Stimulated activated naive CD8-positive, alpha-beta T cell treated with anti-CD3 and anti-CD28 coated beads, Interleukin-15, amount 100 ng/mL, for 72 hours (primary cell): ENCODE results near the gene CSTF1.

Source experiments
- ATAC-seq: fragments of 150-1000 bp; cut with Tn5 transposase; 2 replicates; pipeline ENCODE4 v1.10.0; 2021; ENCODE audit warnings: mild to moderate bottlenecking, moderate library complexity
- DNase-seq, 2 donors: peaks; one replicate each; pipeline ENCODE4 v3.0.0; 2021 to 2022
- H3K27ac Mint-ChIP-seq, 2 donors: one replicate each; pipeline ENCODE4 v1.8.0; 2022; ENCODE audit warnings: mild to moderate bottlenecking in 2 of 2, mixed read lengths in 2 of 2, moderate library complexity in 2 of 2
- H3K27me3 Mint-ChIP-seq: one replicate; pipeline ENCODE4 v1.8.0; 2022; ENCODE audit warnings: mixed read lengths
- H3K4me1 Mint-ChIP-seq: one replicate; pipeline ENCODE4 v1.8.0; 2022; ENCODE audit warnings: mild to moderate bottlenecking, mixed read lengths
- H3K4me3 Mint-ChIP-seq, 2 donors: one replicate each; pipeline ENCODE4 v1.8.0; 2022; ENCODE audit warnings: mild to moderate bottlenecking in 2 of 2, mixed read lengths in 2 of 2, moderate library complexity in 1 of 2
- H3K9me3 Mint-ChIP-seq, 2 donors: one replicate each; pipeline ENCODE4 v1.8.0; 2022; ENCODE audit warnings: mixed read lengths in 2 of 2

CSTF1 gene

DNA sequence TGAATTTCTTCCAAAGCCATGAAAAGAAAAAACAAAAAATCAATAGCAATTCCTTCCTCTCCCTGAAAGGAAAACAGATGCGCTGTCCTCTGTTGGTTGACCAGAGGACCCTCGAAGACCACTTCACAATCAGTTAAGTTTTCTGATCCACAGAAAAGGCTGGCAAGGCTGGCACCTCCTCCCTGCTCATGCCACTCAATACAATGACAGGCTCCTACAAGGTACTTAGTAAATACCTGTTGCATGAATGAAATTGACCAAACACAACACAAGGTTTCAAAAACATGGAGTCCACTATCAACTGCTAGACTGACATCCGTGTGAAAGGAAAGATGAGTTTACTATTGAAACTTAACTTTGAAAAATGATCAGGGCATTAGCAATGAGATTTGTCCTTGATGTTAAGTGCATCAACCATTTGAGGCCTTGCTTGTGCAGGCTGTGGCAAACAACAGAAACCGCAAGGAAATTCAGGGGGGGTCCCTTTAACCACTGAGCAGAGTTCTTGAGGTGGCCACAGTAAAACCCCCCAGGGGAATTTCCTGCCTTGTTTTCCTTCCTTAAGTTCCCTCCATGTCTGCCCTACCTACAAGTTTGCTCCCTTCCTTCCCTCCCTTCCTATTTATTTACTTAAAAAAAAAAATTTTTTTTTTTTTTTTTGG lies 48.0 kb downstream of the CSTF1 start:
- H3K9me3 Mint-ChIP-seq = no peaks in the 10 kb centered on the region
- peak overlapping the region; percentile 89 to 98 for H3K27ac Mint-ChIP-seq
- H3K27me3 Mint-ChIP-seq = no peaks in the 10 kb centered on the region
- ATAC-seq (peak; percentile 87), DNase-seq (peak; percentile 59 to 82)
- H3K4me3 Mint-ChIP-seq = peak overlapping the region; percentile 72 to 83
- H3K4me1 Mint-ChIP-seq = peaks cover 74% of the 10 kb centered on the region

DNA sequence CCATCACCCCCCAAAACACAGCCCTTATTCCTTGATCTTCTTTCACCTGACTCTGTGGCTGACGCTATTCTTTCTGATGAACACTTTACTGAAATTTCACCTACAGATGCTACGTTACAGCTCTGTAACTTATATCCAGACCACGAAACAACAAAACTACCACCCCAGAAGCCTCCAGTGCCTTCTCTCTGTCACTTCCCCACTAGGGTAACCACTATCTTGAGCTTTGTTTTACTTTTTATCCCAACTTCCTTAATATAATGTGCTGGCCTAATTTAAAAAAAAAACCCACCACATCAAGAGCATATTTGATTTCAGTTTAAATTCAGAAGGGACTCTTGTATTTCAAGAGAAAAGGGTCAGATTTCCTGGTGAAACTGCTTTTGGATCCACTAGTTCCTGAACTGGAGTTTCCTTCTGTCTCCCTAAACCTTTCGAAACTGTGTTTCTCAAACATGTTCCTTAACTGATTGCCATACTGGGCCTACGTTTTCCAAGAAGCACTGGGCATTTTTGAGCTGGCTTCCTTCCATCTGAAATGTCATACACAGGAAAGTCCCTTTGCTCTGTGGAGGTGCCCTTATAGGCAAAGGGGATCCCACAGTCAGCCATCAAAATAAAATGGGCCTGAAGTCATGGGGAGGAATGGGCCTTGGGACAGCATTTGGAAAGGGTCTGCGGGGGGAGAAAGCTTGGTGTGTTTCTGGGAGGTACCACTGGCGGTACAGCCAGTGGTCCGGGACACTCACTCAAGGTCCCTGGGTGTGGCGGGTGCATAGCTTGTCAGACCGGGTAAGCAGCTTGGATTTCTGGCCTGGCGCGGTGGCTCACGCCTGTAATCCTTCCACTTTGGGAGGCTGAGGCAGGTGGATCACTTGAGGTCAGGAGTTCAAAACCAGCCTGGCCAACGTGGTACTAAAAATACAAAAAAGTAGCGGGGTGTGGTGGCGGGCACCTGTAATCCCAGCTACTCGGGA lies 50.2 kb downstream of the CSTF1 start:
- peak in 1 of 2 donors; percentile 26 for DNase-seq
- Mint-ChIP-seq H3K9me3 (no peaks in the 10 kb centered on the region), H3K27ac (peak overlapping the region; percentile 68 to 90), H3K4me1 (peaks cover 61% of the 10 kb centered on the region), H3K27me3 (no peaks in the 10 kb centered on the region), H3K4me3 (peak overlapping the region; percentile 44 to 56)
- ATAC-seq = peak; percentile 26

DNA sequence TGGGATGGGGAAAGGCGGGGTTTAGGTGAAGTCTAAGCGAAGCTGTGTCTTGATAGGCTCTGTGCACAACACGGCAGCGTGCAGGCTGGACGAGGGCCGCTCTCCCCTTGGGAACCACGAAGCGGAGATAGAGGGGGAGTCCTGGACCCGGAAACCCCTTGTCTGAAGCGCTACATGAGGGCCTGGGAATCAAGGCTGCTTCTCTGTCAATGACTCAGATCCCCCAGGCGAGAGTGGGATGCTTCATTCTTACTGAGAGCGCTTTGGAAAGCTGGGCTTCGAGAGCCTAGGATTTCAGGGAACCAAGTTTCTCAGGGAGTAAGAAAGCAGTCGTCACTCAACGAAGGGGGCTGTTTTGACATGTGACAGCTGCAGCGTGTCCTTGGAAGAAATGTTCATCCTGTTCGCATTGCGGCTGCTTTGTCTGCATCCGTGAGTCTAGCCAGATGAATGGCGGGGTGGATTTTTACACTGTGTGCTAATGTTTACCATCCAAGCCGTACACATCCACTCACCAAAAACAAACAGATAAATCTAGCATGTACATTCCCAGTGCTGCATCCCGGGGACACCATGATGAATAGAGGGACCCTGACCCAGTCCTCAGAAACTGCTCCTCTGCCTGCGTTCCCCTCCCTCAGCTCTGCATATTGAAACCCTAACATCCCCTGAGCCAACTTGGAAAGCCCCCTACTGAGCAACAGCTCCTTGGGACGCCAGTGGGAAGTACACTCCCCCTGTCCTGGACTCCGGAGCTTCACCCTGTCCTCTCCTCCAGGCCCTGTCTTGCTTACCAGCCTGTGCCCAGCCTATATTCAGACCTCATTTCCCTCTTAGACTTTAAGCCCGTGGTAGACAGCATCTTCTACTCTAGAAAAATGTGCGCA lies 51.5 kb downstream of the CSTF1 start:
- peaks cover 50% of the 10 kb centered on the region for H3K4me1 Mint-ChIP-seq
- H3K9me3 Mint-ChIP-seq = no peaks in the 10 kb centered on the region
- no peak for DNase-seq
- H3K27me3 Mint-ChIP-seq = no peaks in the 10 kb centered on the region
- ATAC-seq = no peak
- no peak overlapping the region for H3K4me3 Mint-ChIP-seq
- H3K27ac Mint-ChIP-seq = peak overlapping the region in 1 of 2 donors; percentile 41

DNA sequence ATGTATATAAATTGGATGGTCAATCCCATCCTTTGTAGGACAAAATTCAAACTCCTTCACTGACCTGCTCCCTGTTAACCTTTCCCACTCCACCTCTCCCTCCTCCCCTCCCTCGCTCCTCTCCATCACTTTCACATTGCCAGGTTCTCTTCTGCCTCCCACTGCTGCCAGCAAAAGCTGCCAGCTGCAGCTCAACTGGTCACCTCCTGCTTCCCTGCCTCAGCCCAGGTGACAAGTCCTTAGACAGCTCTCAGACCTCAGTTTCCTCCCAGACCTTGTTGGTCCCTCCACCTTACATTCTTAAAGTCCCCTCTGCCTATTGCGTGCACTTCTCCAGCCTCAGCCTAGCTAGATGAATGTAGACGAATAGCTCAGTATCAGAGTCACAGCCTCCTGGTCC lies 52.7 kb downstream of the CSTF1 start:
- Mint-ChIP-seq H3K27me3 (no peaks in the 10 kb centered on the region), H3K9me3 (no peaks in the 10 kb centered on the region), H3K4me3 (no peak overlapping the region), H3K4me1 (peaks cover 38% of the 10 kb centered on the region), H3K27ac (peak overlapping the region in 1 of 2 donors; percentile 4)
- no peak for DNase-seq
- ATAC-seq = no peak

DNA sequence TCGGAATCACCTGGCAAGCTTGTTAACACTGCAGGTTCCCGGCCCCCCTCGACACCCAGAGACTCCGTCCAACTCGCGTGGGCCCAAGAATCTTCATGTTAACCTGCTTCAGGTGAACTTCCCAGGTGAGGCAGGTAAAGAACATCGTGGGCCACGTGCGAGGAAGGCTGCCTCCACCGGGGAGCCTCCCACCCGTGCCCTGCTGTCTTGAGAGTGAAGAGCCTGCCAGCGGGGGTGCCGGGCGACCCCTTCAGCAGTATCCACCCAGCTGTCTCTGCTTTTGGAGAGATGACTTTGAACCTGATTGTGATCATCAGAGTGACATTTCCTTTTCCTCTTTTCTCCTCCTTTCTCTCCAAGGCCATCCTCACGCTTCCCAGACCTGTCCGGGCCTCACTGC lies 53.1 kb downstream of the CSTF1 start:
- Mint-ChIP-seq H3K9me3 (no peaks in the 10 kb centered on the region), H3K4me1 (peaks cover 34% of the 10 kb centered on the region), H3K27ac (peak overlapping the region in 1 of 2 donors; percentile 37), H3K27me3 (no peaks in the 10 kb centered on the region), H3K4me3 (no peak overlapping the region)
- no peak for ATAC-seq
- DNase-seq = no peak

DNA sequence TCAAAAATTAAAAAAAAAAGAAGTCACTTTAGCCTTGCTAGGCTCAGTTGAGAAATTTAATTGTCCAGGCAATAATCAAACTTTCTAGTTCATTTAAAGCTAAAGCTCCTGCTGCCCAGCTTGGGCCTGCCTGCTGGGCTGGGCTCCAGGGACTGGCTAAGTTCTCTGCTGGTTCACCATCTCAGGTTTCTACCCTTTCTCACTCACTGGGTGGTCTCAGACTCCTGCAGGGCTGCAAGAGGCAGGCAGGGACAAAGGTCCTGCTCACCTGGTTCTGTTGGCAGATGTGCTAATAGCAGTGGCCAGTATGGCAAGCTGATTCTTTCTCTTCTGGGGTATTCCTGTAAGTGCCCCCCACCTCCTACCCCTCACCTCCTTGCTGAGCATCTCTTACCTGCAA lies 54.8 kb downstream of the CSTF1 start:
- DNase-seq (no peak), ATAC-seq (no peak)
- Mint-ChIP-seq H3K9me3 (no peaks in the 10 kb centered on the region), H3K4me1 (peaks cover 24% of the 10 kb centered on the region), H3K27ac (peak overlapping the region in 1 of 2 donors; percentile 77), H3K27me3 (no peaks in the 10 kb centered on the region), H3K4me3 (no peak overlapping the region)

DNA sequence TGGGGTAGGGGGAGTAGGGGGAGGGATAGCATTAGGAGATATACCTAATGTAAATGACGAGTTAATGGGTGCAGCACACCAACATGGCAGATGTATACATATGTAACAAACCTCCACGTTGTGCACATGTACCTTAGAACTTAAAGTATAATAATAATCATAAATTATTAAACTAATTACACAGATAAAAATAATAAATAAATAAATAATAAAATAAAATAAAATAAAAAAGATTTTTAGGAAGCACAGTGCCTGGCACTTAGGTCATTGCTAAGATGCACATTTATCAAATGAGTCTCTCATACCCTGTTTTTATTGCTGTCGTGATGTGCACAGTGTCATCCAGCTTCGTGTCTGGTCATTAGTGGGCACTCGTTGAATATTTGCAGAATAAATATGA lies 57.0 kb downstream of the CSTF1 start:
- Mint-ChIP-seq H3K4me1 (peaks cover 19% of the 10 kb centered on the region), H3K27me3 (no peaks in the 10 kb centered on the region), H3K27ac (no peak overlapping the region), H3K9me3 (no peaks in the 10 kb centered on the region), H3K4me3 (no peak overlapping the region)
- ATAC-seq (no peak), DNase-seq (no peak)

DNA sequence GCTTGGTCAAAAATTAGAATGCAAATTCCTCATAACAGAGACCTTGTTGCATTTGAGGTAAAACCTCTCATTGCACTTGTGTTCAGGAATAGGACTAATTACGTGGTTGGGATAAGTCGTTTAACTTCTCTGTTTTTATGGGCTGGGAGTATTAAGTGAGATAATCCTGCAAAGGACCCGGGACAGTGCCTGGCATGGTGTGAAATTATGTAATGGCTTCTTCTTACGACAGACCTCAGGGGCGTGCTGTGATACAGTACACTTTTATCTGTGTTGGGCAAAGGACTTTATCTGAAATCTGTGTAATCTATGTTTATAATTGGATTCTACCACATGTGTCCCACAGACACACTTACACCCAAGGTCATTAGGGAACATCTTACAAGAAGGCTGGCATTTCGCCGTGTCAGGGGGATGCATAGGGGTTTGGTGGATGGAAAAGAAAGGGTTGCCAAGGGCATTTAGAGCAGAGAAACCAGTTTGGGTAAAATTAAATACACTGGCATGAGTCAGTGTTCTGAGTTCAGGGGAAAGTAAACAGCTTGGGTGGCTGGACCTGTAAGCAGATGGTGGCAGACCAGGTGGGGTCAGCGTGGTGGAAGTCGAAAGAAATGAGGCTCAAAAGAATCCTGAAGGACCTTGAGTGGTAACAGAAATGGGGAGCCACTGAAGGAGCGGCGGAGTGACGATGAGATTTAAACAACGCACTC lies 58.8 kb downstream of the CSTF1 start:
- Mint-ChIP-seq H3K27ac (peak overlapping the region in 1 of 2 donors; percentile 53), H3K4me3 (no peak overlapping the region), H3K9me3 (no peaks in the 10 kb centered on the region), H3K27me3 (no peaks in the 10 kb centered on the region), H3K4me1 (peaks cover 30% of the 10 kb centered on the region)
- ATAC-seq = no peak
- no peak for DNase-seq

DNA sequence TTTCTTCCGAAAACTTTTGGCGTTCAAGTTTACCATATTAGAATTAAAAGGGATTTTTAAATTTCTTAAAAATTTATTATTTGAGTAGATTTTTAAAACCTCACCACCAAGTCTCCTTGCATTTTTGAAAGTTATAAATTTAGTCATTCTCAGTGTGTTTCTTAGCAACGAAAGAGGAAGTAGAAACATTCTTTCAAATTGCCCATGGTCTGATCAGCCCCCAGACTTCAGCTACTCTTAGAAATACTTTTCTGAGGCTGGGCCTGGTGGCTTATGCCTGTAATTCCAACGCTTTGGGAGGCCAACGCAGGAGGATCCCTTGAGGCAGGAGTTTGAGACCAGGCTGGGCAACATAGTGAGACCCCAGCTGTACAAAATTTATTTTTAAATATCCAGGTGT lies 60.9 kb downstream of the CSTF1 start:
- Mint-ChIP-seq H3K27me3 (no peaks in the 10 kb centered on the region), H3K4me3 (peak overlapping the region in 1 of 2 donors; percentile 42), H3K9me3 (no peaks in the 10 kb centered on the region), H3K4me1 (peaks cover 34% of the 10 kb centered on the region), H3K27ac (peak overlapping the region in 1 of 2 donors; percentile 89)
- DNase-seq = no peak
- ATAC-seq = no peak

DNA sequence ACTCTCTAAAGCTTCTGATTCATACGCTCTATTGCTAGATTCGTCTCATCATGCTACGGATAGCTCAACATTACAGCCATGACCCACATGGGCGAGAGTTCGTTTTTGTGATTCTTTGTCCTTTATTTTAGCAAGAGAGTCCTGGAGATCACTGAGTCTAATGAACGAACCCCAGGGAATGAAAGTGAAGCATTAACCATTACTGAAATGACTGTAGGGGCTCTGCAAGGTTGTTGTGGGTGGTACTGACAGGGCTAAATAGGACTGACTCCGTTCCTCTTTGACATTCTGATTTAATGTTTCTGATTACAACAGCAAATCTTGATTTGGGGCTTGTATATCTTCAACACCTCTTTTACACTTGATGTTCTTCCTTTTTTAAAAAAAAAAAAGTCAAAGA lies 62.3 kb downstream of the CSTF1 start:
- H3K27ac Mint-ChIP-seq = peak overlapping the region; percentile 90 to 97
- peaks cover 34% of the 10 kb centered on the region for H3K4me1 Mint-ChIP-seq
- ATAC-seq = peak; percentile 97
- H3K4me3 Mint-ChIP-seq = peak overlapping the region; percentile 4 to 60
- no peaks in the 10 kb centered on the region for H3K27me3 Mint-ChIP-seq
- no peaks in the 10 kb centered on the region for H3K9me3 Mint-ChIP-seq
- peak in 1 of 2 donors; percentile 39 for DNase-seq
